Transverse colon (tissue), 4 donors: ENCODE results near the gene IL12B. TPM values are rescaled to one million over a fixed set of nuclear protein-coding genes. Genes with fewer than 3 reads are reported as not detected.

Experiments
- DNase-seq: peaks from one replicate; pipeline ENCODE4 v3.0.0-alpha.2; 2019
- H3K27ac ChIP-seq, 4 donors: fragments of 200-600 bp; sonication (generic); 2 replicates each; pipeline ENCODE4 v1.5.1; 2016 to 2018; ENCODE audit warnings: inconsistent platforms in 4 of 4
- H3K27me3 ChIP-seq: fragments of 200-600 bp; sonication (generic); 2 replicates; pipeline ENCODE4 v1.5.1; 2017; ENCODE audit warnings: inconsistent platforms
- H3K36me3 ChIP-seq, 4 donors: fragments of 200-600 bp; sonication (generic); 2 replicates each; pipeline ENCODE4 v1.5.1; 2017 to 2019; ENCODE audit warnings: inconsistent platforms in 4 of 4
- H3K4me1 ChIP-seq, 4 donors: fragments of 200-600 bp; sonication (generic); 2 replicates each; pipeline ENCODE4 v1.5.1; 2017 to 2020; ENCODE audit warnings: inconsistent platforms in 4 of 4
- H3K4me3 ChIP-seq, 4 donors: fragments of 200-600 bp; sonication (generic); 1 replicate in 1 of 4; 2 replicates in 3 of 4; pipeline versions ENCODE4 v1.5.1 to v1.6.1; 2017 to 2019; ENCODE audit warnings: inconsistent platforms in 4 of 4
- H3K9me3 ChIP-seq, 2 donors: fragments of 200-600 bp; sonication (generic); 2 replicates each; pipeline ENCODE4 v1.5.1; 2017 to 2019; ENCODE audit warnings: inconsistent platforms in 2 of 2
- CTCF ChIP-seq, 5 experiments: fragments of 200-600 bp in 3 of 5; fragments of 450-650 bp in 2 of 5; sonication (generic) in 3 of 5; IDR thresholded peaks; 1 replicate in 2 of 5; 2 replicates in 3 of 5; pipeline ENCODE4 v1.5.1; 2016 to 2017; ENCODE audit warnings: antibody characterized with exemption in 5 of 5, inconsistent platforms in 3 of 5, mild to moderate bottlenecking in 2 of 5, moderate library complexity in 1 of 5
- EP300 ChIP-seq: sonication (generic); formaldehyde crosslinking; IDR thresholded peaks from one replicate; pipeline ENCODE4 v1.6.1; 2017; ENCODE audit warnings: antibody characterized with exemption, low read depth
- POLR2A ChIP-seq: fragments of 450-650 bp; IDR thresholded peaks from one replicate; pipeline ENCODE4 v1.6.1; 2016; ENCODE audit warnings: antibody characterized with exemption, mild to moderate bottlenecking, moderate library complexity
- POLR2AphosphoS5 ChIP-seq, 3 donors: sonication (generic); formaldehyde crosslinking; IDR thresholded peaks; one replicate each; pipeline ENCODE4 v1.6.1; 2016; ENCODE audit warnings: antibody characterized with exemption in 3 of 3
- WGBS, 2 donors: methylation state at CpG; one replicate each; pipeline ENCODE4 v1.1.5; 2018; ENCODE audit warnings: low coverage in 1 of 2; 5-methylcytosine and 5-hydroxymethylcytosine counted together
- in situ Hi-C, 4 donors: fragments of 200-750 bp; cut with MboI; loops; one replicate each; pipeline versions ENCODE4 v1.15.0 to v1.15.1; 2017; ENCODE audit warnings: low sequenced_read_pairs in 3 of 4, low pct_ligation_motif_present in 1 of 4, low pct_unique_long_range_greater_than_20kb in 1 of 4
- intact Hi-C: fragments of 100-400 bp; cut with DNase I; formaldehyde crosslinking; loops from one replicate; pipeline ENCODE4 v1.15.1; 2023; ENCODE audit warnings: low total_unique reads
- total RNA-seq, 4 donors: library from RNA; depleted of rRNA; stranded (reverse); fragments of >200 nt; gene quantifications; one replicate each; pipeline ENCODE4 v1.1.0, GENCODE V29; 2016

The IL12B gene
- total RNA-seq, 4 donors from 2014 or later, result not detected

DNA sequence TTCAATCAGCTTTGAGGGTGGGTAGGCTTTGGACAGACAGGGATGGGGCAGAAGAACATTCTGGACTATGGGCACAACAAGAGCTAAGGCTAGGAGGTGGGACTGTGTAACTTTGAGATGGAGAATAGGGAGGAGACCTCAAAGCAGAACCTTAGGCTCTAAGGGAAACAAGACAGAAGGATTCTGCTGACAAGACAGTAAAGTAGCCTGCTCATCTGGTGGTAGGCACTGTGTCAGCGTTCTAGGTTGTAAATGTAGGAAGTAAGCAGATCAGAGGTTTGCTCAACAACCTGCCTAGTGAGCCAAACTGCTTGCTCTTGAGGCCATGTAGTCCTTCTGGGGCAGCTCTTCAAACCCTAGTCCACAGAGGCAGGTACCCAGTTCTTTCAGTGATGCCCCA, 15.0 kb upstream of the IL12B start:
- H3K9me3 ChIP-seq, result no peaks in the 10 kb centered on the region
- no peaks in the 10 kb centered on the region for H3K36me3 ChIP-seq
- in situ Hi-C loops (no loop called here), intact Hi-C loops (no loop called here)
- H3K27me3 ChIP-seq, result no peaks in the 10 kb centered on the region
- 0% methylated on average over 1 of the region's 1 CpG for WGBS, 2 donors
- no peak overlapping the region for H3K27ac ChIP-seq
- TF ChIP-seq CTCF (IDR thresholded peaks at IDR 0.05), result no peak
- TF ChIP-seq EP300, result no peak
- TF ChIP-seq POLR2AphosphoS5 (IDR thresholded peaks at IDR 0.05), result no peak
- no peak for TF ChIP-seq POLR2A
- DNase-seq, result no peak
- H3K4me3 ChIP-seq, result no peak overlapping the region
- H3K4me1 ChIP-seq, result no peaks in the 10 kb centered on the region

DNA sequence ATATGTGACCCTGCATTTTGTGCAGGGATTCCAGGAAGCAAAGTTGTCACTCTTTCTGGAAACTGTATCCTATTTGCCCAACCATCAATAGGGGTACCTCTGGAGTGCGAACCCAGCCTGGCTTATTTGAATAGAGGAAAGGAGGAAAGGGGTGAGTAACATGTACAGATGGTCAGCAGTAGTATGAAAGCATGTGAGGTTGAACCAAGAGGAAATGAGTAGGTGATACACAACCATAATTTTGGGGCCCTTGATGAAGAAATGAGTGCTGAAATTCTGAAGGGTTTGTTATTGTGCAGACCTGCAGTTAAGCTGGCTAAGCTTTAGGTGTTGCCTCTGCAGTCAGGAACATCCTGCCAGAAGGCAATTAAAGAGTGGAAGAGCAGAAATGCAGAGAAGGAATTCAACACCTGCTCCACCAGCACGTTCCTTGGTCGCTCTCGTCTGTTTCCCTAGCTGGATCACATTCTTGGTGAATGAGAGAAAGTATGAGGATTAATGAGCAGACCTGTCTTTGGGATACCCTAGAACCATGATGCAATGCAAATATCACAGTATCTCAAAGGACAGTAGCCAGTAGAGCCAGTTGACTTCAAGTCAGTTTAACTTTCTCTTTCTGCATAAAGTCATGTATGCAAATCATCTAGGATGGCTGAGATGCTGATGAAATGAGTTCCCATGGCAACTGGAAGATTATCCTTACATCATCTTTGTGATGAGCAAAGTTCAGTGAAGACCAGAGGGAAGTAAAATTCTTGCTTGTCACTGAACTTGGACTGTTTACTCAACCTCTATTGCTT, 13.2 kb upstream of the IL12B start:
- WGBS, 2 donors, result 85 to 87% methylated on average over 3 to 4 of the region's 4 CpGs
- TF ChIP-seq POLR2A (no peak), CTCF (IDR thresholded peaks at IDR 0.05) (no peak)
- Histone ChIP-seq H3K27me3 (no peaks in the 10 kb centered on the region), H3K4me1 (no peaks in the 10 kb centered on the region), H3K27ac (no peak overlapping the region), H3K36me3 (no peaks in the 10 kb centered on the region), H3K9me3 (no peaks in the 10 kb centered on the region), H3K4me3 (no peak overlapping the region)
- in situ Hi-C loops, result no loop called here
- intact Hi-C loops, result no loop called here
- no peak for DNase-seq

- no peaks in the 10 kb centered on the region for H3K27me3 ChIP-seq
- H3K36me3 ChIP-seq, result no peaks in the 10 kb centered on the region
- no peak overlapping the region for H3K27ac ChIP-seq
- WGBS, 2 donors, result 87 to 100% methylated on average over 1 of the region's 1 CpG
- H3K4me1 ChIP-seq, result no peaks in the 10 kb centered on the region
- in situ Hi-C loops (no loop called here), intact Hi-C loops (no loop called here)
- H3K9me3 ChIP-seq, result no peaks in the 10 kb centered on the region
- no peak overlapping the region for H3K4me3 ChIP-seq
- TF ChIP-seq POLR2A, result no peak
- no peak for TF ChIP-seq CTCF (IDR thresholded peaks at IDR 0.05)
- no peak for TF ChIP-seq POLR2AphosphoS5 (IDR thresholded peaks at IDR 0.05)
- TF ChIP-seq EP300, result no peak
- no peak for DNase-seq
Measured at GRCh38 chr5:159342840-159343239, 12.6 kb upstream of the IL12B start.

- WGBS, 2 donors, result 13 to 43% methylated on average over 3 to 4 of the region's 4 CpGs
- no peak overlapping the region for H3K27ac ChIP-seq
- H3K9me3 ChIP-seq, result no peaks in the 10 kb centered on the region
- no peak overlapping the region for H3K4me3 ChIP-seq
- in situ Hi-C loops, result no loop called here
- TF ChIP-seq CTCF (IDR thresholded peaks at IDR 0.05), result no peak
- no peak for TF ChIP-seq POLR2A
- TF ChIP-seq EP300, result no peak
- TF ChIP-seq POLR2AphosphoS5 (IDR thresholded peaks at IDR 0.05), result no peak
- H3K4me1 ChIP-seq, result no peaks in the 10 kb centered on the region
- no peaks in the 10 kb centered on the region for H3K27me3 ChIP-seq
- peak; percentile 42 for DNase-seq
- H3K36me3 ChIP-seq, result no peaks in the 10 kb centered on the region
- intact Hi-C loops, result no loop called here
Measured at GRCh38 chr5:159341906-159342310, 11.6 kb upstream of the IL12B start.
